ENCODE measurements around the gene PCSK9. TPM values are rescaled to one million over a fixed set of nuclear protein-coding genes. Genes with fewer than 3 reads are reported as not detected.

The PCSK9 gene
- total and polyA plus RNA-seq, 2 of the 13 experiments (the other 11 are each of a cell fraction or from before 2014, with no cell fraction given) = 33.3 to 80.5 TPM

GRCh38 chr1:55010887-55011217 lies 28.5 kb upstream of the PCSK9 start (continued):
- TF ChIP-seq, protein P1, sequence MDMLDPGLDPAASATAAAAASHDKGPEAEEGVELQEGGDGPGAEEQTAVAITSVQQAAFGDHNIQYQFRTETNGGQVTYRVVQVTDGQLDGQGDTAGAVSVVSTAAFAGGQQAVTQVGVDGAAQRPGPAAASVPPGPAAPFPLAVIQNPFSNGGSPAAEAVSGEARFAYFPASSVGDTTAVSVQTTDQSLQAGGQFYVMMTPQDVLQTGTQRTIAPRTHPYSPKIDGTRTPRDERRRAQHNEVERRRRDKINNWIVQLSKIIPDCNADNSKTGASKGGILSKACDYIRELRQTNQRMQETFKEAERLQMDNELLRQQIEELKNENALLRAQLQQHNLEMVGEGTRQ (IDR thresholded peaks at IDR 0.05; ENCODE audit: low read depth, low read length) = no peak
- TF ChIP-seq, protein P1 (CRISPR knock-in tag; IDR thresholded peaks at IDR 0.05; ENCODE audit: borderline replicate concordance) = no peak
- TF ChIP-seq MTERF4 (CRISPR knock-in tag; IDR thresholded peaks at IDR 0.05) (no peak), SMC3 (IDR thresholded peaks at IDR 0.05; ENCODE audit: low read length) (peak; percentile 29), KAT2B (IDR thresholded peaks at IDR 0.05; ENCODE audit: borderline replicate concordance, low read depth, low read length) (no peak), CCAR2 (optimal IDR thresholded peaks at IDR 0.05; ENCODE audit: low read depth, low read length) (no peak), SP1 (IDR thresholded peaks at IDR 0.05) (no peak), SP1 (CRISPR knock-in tag; IDR thresholded peaks at IDR 0.05) (no peak), SOX13 (IDR thresholded peaks at IDR 0.05) (no peak), SOX13 (CRISPR knock-in tag; conservative IDR thresholded peaks at IDR 0.05 in 1 of 2, IDR thresholded peaks at IDR 0.05 in 1 of 2) (no peak), ZNF83 (CRISPR knock-in tag; IDR thresholded peaks at IDR 0.05; ENCODE audit: borderline replicate concordance) (no peak), ZBTB46 (CRISPR knock-in tag; IDR thresholded peaks at IDR 0.05; ENCODE audit: borderline replicate concordance) (no peak), CTCF (CRISPR knock-in tag; IDR thresholded peaks at IDR 0.05) (peak; percentile 63), ZNF430 (CRISPR knock-in tag; IDR thresholded peaks at IDR 0.05) (0 out of 2 replicates have a peak, but pooled peaks have one; percentile 4), ZNF597 (CRISPR knock-in tag; IDR thresholded peaks at IDR 0.05) (no peak), ZNF619 (CRISPR knock-in tag; IDR thresholded peaks at IDR 0.05) (no peak), ARHGAP35 (CRISPR knock-in tag; IDR thresholded peaks at IDR 0.05; ENCODE audit: borderline replicate concordance) (no peak), PITX1 (CRISPR knock-in tag; IDR thresholded peaks at IDR 0.05) (no peak), PRPF4 (IDR thresholded peaks at IDR 0.05; ENCODE audit: low read depth, low read length, poor library complexity, severe bottlenecking) (no peak), RXRB (CRISPR knock-in tag; IDR thresholded peaks at IDR 0.05; ENCODE audit: borderline replicate concordance) (no peak), ZNF264 (CRISPR knock-in tag; IDR thresholded peaks at IDR 0.05) (no peak)
- TF ChIP-seq, protein P2, sequence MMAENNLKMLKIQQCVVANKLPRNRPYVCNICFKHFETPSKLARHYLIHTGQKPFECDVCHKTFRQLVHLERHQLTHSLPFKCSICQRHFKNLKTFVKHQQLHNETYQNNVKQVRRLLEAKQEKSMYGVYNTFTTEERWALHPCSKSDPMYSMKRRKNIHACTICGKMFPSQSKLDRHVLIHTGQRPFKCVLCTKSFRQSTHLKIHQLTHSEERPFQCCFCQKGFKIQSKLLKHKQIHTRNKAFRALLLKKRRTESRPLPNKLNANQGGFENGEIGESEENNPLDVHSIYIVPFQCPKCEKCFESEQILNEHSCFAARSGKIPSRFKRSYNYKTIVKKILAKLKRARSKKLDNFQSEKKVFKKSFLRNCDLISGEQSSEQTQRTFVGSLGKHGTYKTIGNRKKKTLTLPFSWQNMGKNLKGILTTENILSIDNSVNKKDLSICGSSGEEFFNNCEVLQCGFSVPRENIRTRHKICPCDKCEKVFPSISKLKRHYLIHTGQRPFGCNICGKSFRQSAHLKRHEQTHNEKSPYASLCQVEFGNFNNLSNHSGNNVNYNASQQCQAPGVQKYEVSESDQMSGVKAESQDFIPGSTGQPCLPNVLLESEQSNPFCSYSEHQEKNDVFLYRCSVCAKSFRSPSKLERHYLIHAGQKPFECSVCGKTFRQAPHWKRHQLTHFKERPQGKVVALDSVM (CRISPR knock-in tag; IDR thresholded peaks at IDR 0.05) = no peak
